Stimulated activated CD8-positive, alpha-beta memory T cell treated with anti-CD3 and anti-CD28 coated beads, Interleukin-7, amount 100 ng/mL, for 48 hours (primary cell): ENCODE measurements around the gene NRDC.
"Not testable (repeated sequence)": the region's sequence is repeated elsewhere in the genome, so short reads cannot be mapped to it uniquely, and the experiment has no call there.

Experiments used
- DNase-seq, 2 donors: peaks; one replicate each; pipeline ENCODE4 v3.0.0-alpha.2; 2020; ENCODE audit warnings: low read depth in 1 of 2; ENCODE audit errors: extremely low read depth in 1 of 2

Gene NRDC

DNA sequence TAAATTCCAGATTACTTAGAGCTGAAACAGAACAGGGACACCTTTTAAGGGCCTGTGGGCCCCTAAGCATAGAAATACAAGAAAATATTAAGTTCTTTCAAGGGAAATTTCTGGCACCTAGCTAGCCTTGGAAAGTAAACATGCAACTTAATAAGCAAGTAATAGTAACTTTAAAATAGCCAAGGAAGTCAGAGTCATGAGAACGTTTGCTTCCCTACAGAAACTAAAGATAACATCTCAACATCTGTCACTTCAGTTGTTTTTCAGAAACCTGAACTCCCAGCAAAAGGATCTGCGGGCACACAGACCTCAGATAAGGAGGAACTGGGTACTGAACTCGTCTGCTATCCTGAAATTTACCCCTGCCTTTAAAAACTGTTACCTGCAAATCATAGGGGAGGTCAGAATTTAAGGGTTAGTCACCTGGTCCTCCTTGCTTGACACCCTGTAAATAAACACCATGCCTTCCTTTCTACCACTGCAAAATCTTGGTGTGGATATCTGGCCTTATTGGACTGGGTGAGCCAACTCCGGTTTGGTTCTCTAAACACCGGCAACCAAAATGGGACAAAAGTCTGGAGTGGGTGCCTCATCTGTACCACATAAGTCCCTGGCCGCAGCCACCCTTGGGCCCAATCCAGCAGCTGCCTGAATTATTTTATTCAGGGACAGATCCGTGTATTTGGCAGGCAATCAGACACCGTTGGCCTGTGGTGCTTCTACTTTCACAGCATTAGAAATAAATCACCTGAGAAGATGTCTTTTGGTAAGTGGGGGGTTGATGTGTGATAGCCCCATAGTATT, 27.9 kb downstream of the NRDC start:
- DNase-seq = no peak

DNA sequence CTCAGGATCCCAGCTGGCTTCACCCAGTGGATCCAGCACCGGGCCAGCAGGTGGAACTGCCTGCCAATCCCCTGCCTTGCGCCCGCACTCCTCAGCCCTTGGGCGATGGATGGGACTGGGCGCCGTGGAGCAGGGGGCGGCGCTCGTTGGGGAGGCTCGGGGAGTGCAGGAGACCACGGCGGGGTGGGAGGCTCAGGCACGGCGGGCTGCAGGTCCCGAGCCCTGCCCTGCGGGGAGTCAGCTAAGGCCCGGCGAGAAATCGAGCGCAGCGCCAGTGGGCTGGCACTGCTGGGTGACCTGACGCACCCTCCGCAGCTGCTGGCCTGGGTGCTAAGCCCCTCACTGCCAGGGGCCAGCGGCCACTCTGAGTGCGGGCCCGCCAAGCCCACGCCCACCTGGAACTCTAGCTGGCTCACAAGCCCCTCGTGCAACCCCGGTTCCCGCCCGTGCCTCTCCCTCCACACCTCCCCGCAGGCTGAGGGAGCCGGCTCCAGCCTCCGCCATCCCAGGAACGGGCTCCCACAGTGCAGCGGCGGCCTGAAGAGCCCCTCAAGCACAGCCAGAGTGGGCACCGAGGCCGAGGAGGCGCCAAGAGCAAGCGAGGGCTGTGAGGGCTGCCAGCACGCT, 31.1 kb downstream of the NRDC start:
- DNase-seq = no peak

DNA sequence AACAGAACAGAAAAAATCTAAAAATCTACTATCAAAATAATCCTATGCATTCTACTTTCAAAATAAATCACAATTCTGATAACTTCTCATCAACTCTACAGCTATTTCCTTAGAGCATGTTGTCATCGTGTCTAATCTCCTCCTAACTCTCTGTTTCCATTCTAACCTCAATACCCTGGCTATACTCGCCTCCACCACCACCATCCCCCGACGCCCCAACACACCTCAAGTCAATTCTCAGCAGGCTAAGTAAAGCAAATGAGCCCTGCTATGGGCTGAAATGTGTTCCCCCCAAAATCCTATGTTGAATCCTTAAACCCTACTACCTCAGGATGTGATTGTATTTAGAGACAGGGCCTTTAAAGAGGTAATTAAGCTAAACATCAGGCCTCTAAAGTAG, 34.6 kb downstream of the NRDC start:
- peak in 1 of 2 donors; percentile 28 for DNase-seq

DNA sequence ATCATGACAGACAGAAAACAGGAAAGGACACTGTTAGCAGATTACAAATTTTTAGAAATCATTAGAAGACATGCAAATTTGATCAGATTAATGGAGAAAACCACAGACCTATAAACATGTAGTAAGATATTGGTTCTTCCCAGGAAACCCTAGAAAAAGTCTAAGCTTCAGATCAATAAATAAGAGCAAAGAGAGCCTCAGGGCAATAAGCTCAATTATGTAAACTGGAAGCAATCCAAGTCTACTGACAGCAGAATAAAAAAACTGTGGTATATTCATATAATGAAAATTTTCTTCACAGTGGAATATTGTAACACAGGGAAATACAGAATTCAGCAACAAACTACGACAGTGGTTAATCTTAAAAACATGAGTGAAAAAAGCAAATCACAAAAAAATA, 36.3 kb downstream of the NRDC start:
- DNase-seq = no peak

DNA sequence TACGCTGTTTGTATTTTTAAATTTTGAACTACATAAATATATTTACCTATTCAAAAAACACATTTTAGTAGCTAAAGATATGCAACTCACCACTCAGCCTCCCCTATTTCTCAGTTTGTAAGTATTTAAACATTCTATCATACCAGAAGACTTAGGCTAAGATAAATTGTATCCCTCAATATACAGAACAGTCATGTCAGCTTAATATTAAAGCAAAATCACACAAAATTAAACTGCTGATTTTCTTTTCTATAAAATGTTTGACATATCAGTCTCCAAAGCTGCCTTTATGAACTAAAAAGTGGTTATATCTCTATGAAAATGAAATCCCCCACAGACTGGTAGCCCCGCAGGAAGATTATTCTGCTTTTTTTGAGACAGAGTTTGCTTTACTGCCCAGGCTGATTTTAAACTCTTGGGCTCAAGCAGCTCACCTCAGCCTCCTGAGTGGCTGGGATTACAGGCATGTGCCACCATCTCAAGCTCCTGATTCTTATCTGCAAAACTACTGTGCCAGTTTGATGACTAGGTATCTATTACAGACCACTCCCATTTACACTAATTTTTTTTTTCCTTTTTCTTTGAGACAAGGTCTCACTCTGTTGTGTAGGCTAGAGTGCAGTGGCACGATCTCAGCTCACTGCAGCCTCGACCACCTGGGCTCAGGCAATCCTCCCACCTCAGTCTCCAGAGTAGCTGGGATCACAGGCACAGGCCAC, 37.6 kb downstream of the NRDC start:
- DNase-seq = no peak

DNA sequence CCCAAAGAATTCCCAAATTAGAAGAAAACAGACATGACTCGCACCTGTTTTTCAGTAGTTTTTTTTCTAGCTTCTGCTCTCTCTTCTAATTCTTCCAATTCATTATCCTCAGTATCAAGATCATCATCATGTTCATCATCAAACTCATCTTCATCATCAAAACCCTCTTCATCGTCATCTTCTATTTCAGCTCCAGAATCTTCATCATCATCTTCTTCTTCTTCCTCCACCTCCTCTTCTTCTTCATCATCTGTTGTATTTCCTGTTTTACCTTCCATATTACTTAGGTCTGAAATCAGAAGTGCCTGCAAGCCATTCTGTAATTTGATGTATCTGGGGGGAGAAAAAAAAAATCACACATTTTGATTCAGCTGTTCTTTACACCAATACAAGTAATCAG, 38.3 kb downstream of the NRDC start:
- no peak for DNase-seq

DNA sequence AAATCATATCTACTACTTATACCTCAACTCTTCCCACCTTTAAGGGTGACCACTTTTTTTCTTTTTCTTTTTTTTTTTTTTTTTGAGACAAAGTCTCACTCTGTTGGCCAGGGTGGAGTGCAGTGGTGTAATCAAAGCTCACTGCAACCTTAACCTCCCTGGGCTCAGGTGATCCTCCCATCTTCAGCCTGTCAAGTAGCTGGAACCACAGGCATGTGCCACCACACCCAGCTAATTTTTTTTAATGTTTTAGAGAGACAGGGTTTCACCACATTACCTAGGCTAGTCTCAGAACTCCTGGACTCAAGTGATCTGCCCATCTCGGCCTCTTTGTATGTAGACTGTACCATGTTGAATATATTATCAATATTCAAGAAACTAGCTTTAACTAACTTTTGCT, 39.4 kb downstream of the NRDC start:
- no peak for DNase-seq

DNA sequence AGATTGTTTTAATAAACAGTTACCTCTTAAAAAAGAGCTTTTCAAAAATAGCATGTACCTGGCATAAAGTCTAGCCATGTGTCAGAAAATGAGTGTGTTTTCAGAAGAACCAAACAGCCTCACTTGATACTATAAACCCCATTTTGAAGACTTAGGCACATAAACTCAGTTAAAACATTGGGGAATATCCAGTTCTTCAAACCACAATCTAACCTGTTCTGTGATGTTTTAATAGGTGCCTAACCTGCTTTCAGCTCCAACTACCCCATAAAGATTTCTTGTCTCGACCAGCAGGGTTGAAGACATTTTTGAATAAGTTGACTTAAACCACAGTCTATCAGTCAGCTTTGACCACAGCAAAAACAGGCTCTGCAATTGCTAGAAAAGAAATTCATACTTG, 41.3 kb downstream of the NRDC start:
- DNase-seq = no peak

DNA sequence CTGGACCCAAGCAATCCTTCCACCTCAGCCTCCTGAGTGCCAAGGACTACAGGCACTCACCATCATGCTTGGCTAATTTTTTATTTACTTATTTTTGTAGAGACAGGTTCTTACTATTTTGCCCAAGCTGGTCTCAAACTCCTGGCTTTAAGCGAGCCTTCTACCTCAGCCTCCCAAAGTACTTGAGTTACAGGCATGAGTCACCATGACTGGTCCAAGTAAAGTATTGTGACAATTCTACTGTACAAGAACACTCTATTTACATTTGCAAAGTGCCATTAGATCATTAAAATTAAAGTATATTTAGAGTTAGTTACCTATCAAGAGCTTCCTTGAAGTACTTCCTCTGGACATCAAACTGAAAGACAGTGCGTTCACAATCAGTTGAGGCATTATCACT, 44.8 kb downstream of the NRDC start:
- no peak for DNase-seq

DNA sequence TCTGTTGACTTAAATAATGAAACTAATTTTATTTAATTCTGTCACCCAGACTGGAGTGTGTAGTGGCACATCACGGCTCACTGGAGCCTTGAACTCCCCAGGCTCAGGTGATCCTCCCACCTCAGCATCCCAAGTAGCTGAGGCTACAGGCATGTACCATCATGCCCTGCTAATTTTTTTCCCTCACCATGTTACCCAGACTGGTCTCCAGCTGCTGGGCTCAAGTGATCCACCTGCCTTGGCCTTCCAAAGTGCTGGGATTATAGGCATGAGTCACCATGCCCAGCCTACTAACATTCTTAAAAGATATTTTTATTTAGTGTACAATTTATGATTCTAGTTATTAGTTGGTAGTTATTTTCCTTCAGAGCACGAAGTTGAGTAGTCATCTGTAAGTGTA, 49.5 kb downstream of the NRDC start:
- DNase-seq = no peak

DNA sequence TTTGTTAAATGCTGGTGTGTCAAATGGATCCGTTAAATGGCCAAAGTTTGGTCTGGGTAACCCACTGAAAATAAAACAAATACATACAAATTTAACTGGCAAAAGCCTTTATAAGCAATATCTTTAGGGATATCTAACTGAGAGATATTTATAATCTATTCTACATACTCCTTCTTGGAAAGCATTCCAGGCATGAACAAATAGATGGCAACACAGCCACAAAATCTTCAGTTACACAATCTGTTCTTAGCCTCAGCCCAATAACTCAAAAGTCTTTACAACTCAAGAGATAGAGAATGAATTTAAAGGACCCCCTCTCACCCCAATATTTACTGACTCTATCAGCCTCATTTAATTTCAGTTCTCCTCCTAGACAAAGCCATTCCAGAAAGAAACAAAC, 58.7 kb downstream of the NRDC start:
- DNase-seq = no peak

DNA sequence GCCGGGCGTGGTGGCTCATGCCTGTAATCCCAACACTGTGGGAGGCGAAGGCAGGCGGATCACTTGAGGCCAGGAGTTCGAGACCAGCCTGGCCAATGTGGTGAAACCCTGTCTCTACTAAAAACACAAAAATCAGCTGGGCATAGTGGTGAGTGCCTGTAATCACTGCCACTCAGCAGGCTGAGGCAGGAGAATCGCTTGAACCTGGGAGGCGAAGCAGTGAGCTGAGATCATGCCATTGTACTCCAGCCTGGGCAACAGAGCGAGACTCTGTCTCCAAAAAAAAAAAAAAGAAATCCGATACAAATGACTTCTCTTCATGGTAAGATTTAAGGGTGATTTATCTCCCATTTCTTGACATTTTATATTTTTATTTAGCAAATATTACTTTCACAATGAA, 59.5 kb downstream of the NRDC start:
- not testable (repeated sequence) for DNase-seq

DNA sequence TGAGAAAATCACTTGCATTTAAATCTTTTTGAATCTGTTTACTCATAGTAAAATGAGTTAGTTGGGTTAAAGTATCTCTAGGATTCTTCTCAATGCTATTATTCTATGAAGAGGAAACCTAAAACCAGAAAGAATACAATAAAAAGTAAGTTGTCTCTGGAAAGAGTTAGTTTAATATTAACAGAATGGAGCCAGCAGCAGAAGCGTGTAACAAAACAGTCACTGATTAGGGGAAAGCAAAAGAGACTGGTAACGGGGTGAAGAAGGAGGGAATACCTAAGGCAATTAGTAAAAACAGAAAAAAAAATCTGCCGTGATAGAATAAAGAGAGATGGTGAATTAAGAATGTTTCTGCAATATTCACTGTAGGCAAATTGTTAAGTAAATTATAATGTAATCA, 60.0 kb downstream of the NRDC start:
- DNase-seq = no peak

DNA sequence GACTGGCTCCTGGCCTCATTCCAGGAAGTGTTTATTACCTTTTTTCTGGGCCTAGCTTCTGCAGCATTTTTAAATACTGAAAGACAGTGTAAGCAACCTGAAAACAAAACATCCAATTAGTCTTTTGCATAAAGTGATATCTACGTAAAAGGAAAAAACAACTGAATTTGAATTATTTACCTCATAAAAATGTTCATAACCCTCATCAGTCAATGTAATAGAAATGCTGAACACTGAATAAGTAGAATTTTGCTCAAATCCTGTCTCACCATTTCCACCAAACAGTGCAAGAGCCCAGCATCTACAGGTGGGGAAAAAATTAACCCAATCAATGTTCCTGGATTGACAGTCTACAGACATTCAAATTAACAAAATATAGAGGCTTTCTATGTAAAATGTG, 64.0 kb downstream of the NRDC start:
- DNase-seq = no peak

DNA sequence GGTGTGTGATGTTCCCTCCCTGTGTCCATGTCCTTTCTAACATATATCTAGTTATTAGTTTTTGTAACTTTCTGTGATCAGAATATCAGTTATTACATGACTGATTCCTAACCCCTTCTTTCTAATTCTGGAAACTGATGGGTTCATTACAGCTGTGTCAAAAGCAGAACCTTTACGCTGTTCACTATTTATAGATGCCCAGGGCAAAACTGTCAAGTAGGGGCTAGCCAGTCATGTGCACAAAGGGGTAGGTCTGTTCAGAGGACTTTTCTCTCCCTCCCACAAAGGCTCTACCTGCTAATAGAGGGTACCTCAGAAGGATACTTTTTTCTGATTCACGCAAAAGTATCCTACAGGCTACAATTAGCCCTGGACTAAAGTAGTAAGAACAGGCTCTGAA, 79.2 kb downstream of the NRDC start:
- DNase-seq = no peak

DNA sequence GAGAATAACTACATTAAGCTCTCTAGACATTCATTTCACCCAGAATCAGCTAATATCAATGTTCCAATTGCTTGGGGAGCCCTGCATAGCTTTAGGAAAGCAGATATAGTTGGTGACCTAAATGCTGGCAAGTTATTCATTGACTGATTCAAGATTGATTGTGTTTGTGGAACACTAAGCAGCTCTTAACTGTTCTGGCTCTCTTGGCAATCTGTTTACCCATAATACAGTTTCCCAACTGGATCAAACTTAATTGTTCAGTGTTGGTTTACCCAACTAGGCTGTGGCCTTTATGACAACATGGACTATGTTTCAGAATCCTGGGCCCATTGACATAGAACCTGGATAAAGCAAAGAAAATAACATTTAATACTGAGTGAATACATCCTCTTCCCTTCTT, 83.7 kb downstream of the NRDC start:
- no peak for DNase-seq

DNA sequence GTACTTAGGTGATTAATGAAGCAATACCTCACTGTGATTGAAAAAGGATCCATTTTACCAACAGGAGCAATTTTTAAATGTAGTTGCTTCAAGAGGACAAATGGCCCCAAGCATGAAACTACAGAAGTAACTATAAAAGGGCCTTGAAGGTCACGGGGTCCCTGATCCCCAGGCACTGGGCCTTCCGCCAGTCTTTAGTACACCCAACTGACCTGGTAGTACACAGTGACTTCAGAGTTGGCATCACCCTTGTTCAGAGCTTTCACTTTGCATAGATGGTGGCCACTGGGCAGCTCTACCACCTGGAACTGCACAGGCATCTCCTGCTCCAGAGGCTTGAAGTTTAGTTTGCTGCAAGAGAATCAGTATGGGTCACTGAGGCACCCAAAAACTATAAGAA, 84.3 kb downstream of the NRDC start:
- DNase-seq = no peak

DNA sequence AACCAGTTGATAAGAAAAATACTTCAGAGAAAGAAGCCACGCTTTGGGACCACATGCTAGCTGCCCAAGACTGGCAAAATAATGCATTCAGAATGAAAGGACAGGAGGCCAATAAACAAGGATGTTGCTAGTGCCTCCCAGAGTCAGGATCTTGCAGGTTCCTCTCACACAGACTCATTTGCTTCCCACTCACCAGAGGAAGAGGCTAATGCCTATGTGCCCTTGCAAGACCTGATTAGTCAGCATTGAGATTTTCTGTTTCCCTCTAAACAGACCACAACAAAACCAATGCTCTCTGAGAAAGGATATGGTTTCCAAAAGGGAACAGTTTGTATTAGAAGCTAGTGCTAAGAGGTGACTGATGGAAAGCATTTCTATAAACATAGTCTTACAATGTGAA, 85.7 kb downstream of the NRDC start:
- DNase-seq = no peak

DNA sequence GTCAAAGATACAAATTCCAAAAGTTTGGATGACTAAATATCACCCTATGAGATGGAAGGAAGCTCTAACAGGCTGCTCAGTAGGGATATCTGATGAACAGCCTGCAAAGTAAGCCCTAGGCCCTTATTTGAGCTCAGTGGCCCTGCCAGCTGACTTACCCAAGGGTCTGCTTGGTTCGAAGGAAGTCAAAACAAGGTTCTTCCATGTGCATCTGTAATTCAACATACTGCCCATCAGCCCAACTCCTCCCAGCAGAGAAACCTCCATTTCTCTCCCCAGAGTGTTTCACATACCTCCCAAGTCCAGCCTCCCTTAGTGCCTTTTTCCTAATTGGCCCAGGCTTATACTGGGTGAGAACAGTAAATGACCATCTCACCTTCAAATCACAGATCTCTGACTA, 86.6 kb downstream of the NRDC start:
- DNase-seq = no peak

DNA sequence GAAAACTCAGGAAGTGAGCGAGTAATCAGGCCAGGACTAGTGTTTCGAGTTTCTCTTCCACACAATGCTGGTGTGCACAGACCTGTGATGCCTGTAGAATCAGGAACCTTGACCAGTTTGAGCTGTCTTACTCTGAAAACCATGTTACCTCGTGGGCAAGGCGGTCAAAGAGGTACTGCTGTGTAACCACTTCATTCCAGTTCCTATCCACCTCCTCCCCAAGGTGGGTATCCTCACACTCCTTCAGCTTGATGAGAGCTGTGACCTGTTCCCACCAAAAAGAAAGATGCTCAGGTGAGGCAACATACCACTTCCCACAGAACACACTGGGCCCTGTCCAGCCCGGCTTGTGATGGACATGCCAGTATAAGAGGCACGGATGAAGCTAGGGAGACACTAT, 88.1 kb downstream of the NRDC start:
- DNase-seq = no peak

DNA sequence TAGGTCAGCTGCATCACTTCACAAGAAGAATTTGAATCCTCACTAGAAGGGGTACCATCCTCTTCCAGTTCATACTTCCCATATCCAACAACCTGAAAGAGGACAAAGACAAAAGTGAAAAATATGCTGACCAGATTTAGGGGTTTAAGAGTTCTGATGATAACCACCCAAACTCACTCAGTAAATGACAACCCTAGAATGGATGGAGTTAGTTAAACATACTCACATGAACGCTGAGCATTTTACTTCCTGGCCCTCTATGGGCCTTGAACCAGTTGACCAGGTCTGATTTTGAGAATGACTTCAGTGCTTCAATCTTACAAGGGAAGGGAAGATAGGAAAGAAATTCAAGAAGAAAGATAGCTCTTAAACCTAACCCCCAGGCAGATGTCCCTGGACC, 89.2 kb downstream of the NRDC start:
- DNase-seq = no peak

DNA sequence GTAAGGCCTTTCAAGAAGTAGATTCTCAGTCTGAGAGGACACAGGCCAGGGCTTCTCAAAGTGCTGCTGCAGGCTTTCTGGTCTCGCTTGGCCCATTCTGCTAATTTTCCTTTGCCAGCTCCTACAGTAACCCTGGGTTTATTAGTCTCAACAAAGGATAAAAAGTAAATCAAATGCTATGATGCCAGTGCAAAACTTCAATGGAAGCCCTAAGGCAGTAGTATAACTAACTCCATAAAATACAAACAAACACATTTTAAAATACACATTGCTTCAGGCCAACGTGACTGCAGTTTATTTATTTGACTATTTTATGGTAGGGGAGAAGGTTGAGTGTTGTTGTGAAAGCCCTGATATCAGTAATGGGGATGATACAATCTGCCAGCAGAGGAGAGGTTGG, 89.6 kb downstream of the NRDC start:
- no peak for DNase-seq
